Left renal pelvis (tissue), 4 donors: Measurements from ENCODE around the gene CYTH1. TPM values are rescaled to one million over a fixed set of nuclear protein-coding genes. Genes with fewer than 3 reads are reported as not detected.
"Not testable (repeated sequence)": the region's sequence is repeated elsewhere in the genome, so short reads cannot be mapped to it uniquely, and the experiment has no call there.

Source experiments
- DNase-seq, 4 donors: peaks; one replicate each; pipeline ENCODE4 v3.0.0-alpha.2; 2013; ENCODE audit warnings: low read depth in 4 of 4, low spot score in 3 of 4
- polyA plus RNA-seq, 4 donors: library from polyadenylated mRNA; unstranded; fragments of 120-200 nt; gene quantifications; one replicate each; pipeline ENCODE4 v1.2.1, GENCODE V29; 2013; ENCODE audit not compliant: insufficient read length in 4 of 4

CYTH1 gene
- polyA plus RNA-seq, 4 donors: 20.4 to 25.6 (median 24.9) TPM

- no peak for DNase-seq
These were observed 7.6 kb upstream of the CYTH1 start for GRCh38 chr17:78789663-78790181.

- no peak for DNase-seq
These were observed 7.1 kb upstream of the CYTH1 start for GRCh38 chr17:78789149-78789662.

GRCh38 chr17:78788451-78788850 is 6.4 kb upstream of the CYTH1 start:
- DNase-seq: no peak

GRCh38 chr17:78787444-78787843 is 5.4 kb upstream of the CYTH1 start:
- DNase-seq: no peak

GRCh38 chr17:78785663-78786057 is 3.6 kb upstream of the CYTH1 start:
- DNase-seq: no peak

GRCh38 chr17:78785011-78785662 is 3.1 kb upstream of the CYTH1 start:
- no peak for DNase-seq

- no peak for DNase-seq
These were observed 2.3 kb upstream of the CYTH1 start for GRCh38 chr17:78784352-78784751.

- no peak for DNase-seq
These were observed 1.7 kb upstream of the CYTH1 start for GRCh38 chr17:78783711-78784324.

GRCh38 chr17:78781104-78781892 is 775 bp downstream of the CYTH1 start:
- no peak for DNase-seq

GRCh38 chr17:78780335-78780734 is 1.7 kb downstream of the CYTH1 start:
- no peak for DNase-seq

GRCh38 chr17:78779850-78780249 is 2.2 kb downstream of the CYTH1 start:
- DNase-seq: no peak

- not testable (repeated sequence) for DNase-seq
These were observed 2.8 kb downstream of the CYTH1 start for GRCh38 chr17:78779286-78779651.

- DNase-seq: no peak
These were observed 4.2 kb downstream of the CYTH1 start for GRCh38 chr17:78777881-78778280.

- DNase-seq: no peak
These were observed 7.0 kb downstream of the CYTH1 start for GRCh38 chr17:78774956-78775571.

GRCh38 chr17:78774453-78774852 is 7.6 kb downstream of the CYTH1 start:
- no peak for DNase-seq

GRCh38 chr17:78771758-78772382 is 10.2 kb downstream of the CYTH1 start:
- no peak for DNase-seq

GRCh38 chr17:78769196-78769773 is 12.8 kb downstream of the CYTH1 start:
- no peak for DNase-seq

- DNase-seq: no peak
These were observed 14.3 kb downstream of the CYTH1 start for GRCh38 chr17:78767806-78768205.

GRCh38 chr17:78766743-78767294 is 15.3 kb downstream of the CYTH1 start:
- no peak for DNase-seq

- no peak for DNase-seq
These were observed 15.8 kb downstream of the CYTH1 start for GRCh38 chr17:78766225-78766624.
